Neural progenitor cell (in vitro differentiated cells): ENCODE results near the gene AKAP1.

ENCODE experiments used
- EZH2phosphoT487 ChIP-seq: fragments of 200-600 bp; sonication (generic); IDR thresholded peaks from 2 replicates; pipeline ENCODE4 v1.6.1; 2017; ENCODE audit warnings: antibody characterized with exemption
- TF ChIP-seq, protein P1 (sequence below): fragments of 200-600 bp; sonication (generic); IDR thresholded peaks from 2 replicates; pipeline ENCODE4 v1.5.1; 2017; ENCODE audit warnings: antibody characterized with exemption, mild to moderate bottlenecking

DNA sequence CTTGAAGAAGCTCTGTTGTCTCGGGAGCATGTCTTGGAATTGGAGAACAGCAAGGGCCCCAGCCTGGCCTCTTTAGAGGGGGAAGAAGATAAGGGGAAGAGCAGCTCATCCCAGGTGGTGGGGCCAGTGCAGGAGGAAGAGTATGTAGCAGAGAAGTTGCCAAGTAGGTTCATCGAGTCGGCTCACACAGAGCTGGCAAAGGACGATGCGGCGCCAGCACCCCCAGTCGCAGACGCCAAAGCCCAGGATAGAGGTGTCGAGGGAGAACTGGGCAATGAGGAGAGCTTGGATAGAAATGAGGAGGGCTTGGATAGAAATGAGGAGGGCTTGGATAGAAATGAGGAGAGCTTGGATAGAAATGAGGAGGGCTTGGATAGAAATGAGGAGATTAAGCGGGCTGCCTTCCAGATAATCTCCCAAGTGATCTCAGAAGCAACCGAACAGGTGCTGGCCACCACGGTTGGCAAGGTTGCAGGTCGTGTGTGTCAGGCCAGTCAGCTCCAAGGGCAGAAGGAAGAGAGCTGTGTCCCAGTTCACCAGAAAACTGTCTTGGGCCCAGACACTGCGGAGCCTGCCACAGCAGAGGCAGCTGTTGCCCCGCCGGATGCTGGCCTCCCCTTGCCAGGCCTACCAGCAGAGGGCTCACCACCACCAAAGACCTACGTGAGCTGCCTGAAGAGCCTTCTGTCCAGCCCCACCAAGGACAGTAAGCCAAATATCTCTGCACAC, 21.2 kb downstream of the AKAP1 start:
- TF ChIP-seq, protein P1, sequence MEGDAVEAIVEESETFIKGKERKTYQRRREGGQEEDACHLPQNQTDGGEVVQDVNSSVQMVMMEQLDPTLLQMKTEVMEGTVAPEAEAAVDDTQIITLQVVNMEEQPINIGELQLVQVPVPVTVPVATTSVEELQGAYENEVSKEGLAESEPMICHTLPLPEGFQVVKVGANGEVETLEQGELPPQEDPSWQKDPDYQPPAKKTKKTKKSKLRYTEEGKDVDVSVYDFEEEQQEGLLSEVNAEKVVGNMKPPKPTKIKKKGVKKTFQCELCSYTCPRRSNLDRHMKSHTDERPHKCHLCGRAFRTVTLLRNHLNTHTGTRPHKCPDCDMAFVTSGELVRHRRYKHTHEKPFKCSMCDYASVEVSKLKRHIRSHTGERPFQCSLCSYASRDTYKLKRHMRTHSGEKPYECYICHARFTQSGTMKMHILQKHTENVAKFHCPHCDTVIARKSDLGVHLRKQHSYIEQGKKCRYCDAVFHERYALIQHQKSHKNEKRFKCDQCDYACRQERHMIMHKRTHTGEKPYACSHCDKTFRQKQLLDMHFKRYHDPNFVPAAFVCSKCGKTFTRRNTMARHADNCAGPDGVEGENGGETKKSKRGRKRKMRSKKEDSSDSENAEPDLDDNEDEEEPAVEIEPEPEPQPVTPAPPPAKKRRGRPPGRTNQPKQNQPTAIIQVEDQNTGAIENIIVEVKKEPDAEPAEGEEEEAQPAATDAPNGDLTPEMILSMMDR = peak; percentile 51
- TF ChIP-seq EZH2phosphoT487 = no peak
